H1 (cell line): Measurements from ENCODE around the gene PGPEP1. TPM values are rescaled to one million over a fixed set of nuclear protein-coding genes. Genes with fewer than 3 reads are reported as not detected.

Experiments used
- CTCF ChIA-PET: fragments of 300-600 bp; sonication (Branson Sonifier 250); formaldehyde crosslinking; loops from one replicate; lab custom pipeline; 2021; ENCODE audit not compliant: partially characterized antibody; lab: Charles Lee
- POLR2A ChIA-PET: fragments of 300-600 bp; sonication (Branson Sonifier 250); formaldehyde crosslinking; loops from one replicate; lab custom pipeline; 2021; ENCODE audit warnings: inconsistent platforms; ENCODE audit not compliant: partially characterized antibody; lab: Charles Lee
- DNase-seq, 2 experiments: peaks; one replicate each; pipeline versions ENCODE4 v3.0.0 to v3.0.0-alpha.2; 2010 to 2022; ENCODE audit warnings: low spot score in 2 of 2, low read depth in 1 of 2, mixed read lengths in 1 of 2
- FAIRE-seq: peaks from 2 replicates; lab custom pipeline; 2011; peaks lifted over from hg19 to GRCh38; lab: Jason Lieb, UNC
- H2AFZ ChIP-seq: 2 replicates; pipeline ENCODE4 v1.8.1; 2012; ENCODE audit warnings: low read length, inconsistent platforms
- H2AK5ac ChIP-seq: 2 replicates; pipeline ENCODE4 v1.6.1; 2013; ENCODE audit warnings: low read depth, low read length
- H2BK120ac ChIP-seq: replicated peaks from 2 replicates; pipeline ENCODE3; 2013; ENCODE audit warnings: low read depth, low read length, inconsistent platforms
- H2BK12ac ChIP-seq: 2 replicates; pipeline ENCODE4 v1.6.1; 2013; ENCODE audit warnings: low read depth, low read length
- H2BK15ac ChIP-seq: 2 replicates; pipeline ENCODE4 v1.6.1; 2013; ENCODE audit warnings: low read length
- H2BK20ac ChIP-seq: 2 replicates; pipeline ENCODE4 v1.6.1; 2013; ENCODE audit warnings: low read length
- H2BK5ac ChIP-seq: 2 replicates; pipeline ENCODE4 v1.6.1; 2013; ENCODE audit warnings: low read depth, low read length
- H3K14ac ChIP-seq: 2 replicates; pipeline ENCODE4 v1.6.1; 2013; ENCODE audit warnings: inconsistent platforms; ENCODE audit not compliant: insufficient read length
- H3K18ac ChIP-seq: 2 replicates; pipeline ENCODE4 v1.6.1; 2013; ENCODE audit warnings: low read length; ENCODE audit errors: extremely low read depth
- H3K23ac ChIP-seq: 2 replicates; pipeline ENCODE4 v1.6.1; 2013; ENCODE audit warnings: inconsistent platforms; ENCODE audit not compliant: insufficient read length
- H3K23me2 ChIP-seq: 2 replicates; pipeline ENCODE4 v1.6.1; 2013; ENCODE audit warnings: low read depth, low read length
- H3K27ac ChIP-seq: 2 replicates; pipeline ENCODE4 v1.6.1; 2011; ENCODE audit warnings: low read depth, low read length, inconsistent platforms
- H3K27me3 ChIP-seq, 4 experiments: replicated peaks in 1 of 4; 1 replicate in 1 of 4; 2 replicates in 3 of 4; pipeline versions ENCODE4 v1.6.1 to v1.8.1; 2011 to 2013; ENCODE audit warnings: low read length in 3 of 4, mild to moderate bottlenecking in 3 of 4, inconsistent platforms in 2 of 4, mixed read lengths in 2 of 4, moderate library complexity in 1 of 4; ENCODE audit not compliant: control insufficient read depth in 3 of 4, insufficient read depth in 3 of 4; ENCODE audit errors: extremely low read depth in 1 of 4
- H3K36me3 ChIP-seq, 4 experiments: 2 replicates each; pipeline versions ENCODE4 v1.6.1 to v1.8.1; 2011 to 2013; ENCODE audit warnings: mild to moderate bottlenecking in 4 of 4, low read length in 3 of 4, moderate library complexity in 2 of 4, control low read depth in 1 of 4, inconsistent platforms in 1 of 4; ENCODE audit not compliant: insufficient read depth in 4 of 4, control insufficient read depth in 2 of 4
- H3K4ac ChIP-seq: replicated peaks from 2 replicates; pipeline ENCODE3; 2013; ENCODE audit warnings: low read length, low read depth, mixed read lengths, inconsistent platforms; ENCODE audit not compliant: insufficient read length
- H3K4me1 ChIP-seq, 4 experiments: replicated peaks in 1 of 4; 1 replicate in 1 of 4; 2 replicates in 3 of 4; pipeline versions ENCODE4 v1.6.1 to v1.8.1; 2011 to 2013; ENCODE audit warnings: low read length in 3 of 4, inconsistent platforms in 2 of 4, mixed read lengths in 1 of 4; ENCODE audit not compliant: insufficient read depth in 4 of 4, control insufficient read depth in 3 of 4
- H3K4me2 ChIP-seq, 2 experiments: 2 replicates each; pipeline versions ENCODE4 v1.6.1 to v1.8.1; 2011 to 2013; ENCODE audit warnings: low read depth in 2 of 2, low read length in 2 of 2, control low read depth in 1 of 2, inconsistent platforms in 1 of 2, mild to moderate bottlenecking in 1 of 2; ENCODE audit not compliant: insufficient read depth in 1 of 2
- H3K4me3 ChIP-seq, 4 experiments: fragments of 200-600, 300-600 bp in 1 of 4; sonication (generic), shearing (Covaris generic), sonication (Bioruptor Twin) in 1 of 4; 2 replicates each; pipeline versions ENCODE4 v1.5.1 to v1.8.1; 2011 to 2016; ENCODE audit warnings: low read length in 4 of 4, low read depth in 3 of 4, control low read depth in 2 of 4, inconsistent platforms in 2 of 4, mild to moderate bottlenecking in 2 of 4, mixed read lengths in 1 of 4, moderate library complexity in 1 of 4; ENCODE audit not compliant: insufficient read depth in 2 of 4; ENCODE audit errors: extremely low read depth in 1 of 4
- H3K56ac ChIP-seq: replicated peaks from 2 replicates; pipeline ENCODE3; 2013; ENCODE audit warnings: low read depth, mild to moderate bottlenecking, mixed read lengths, low read length, inconsistent platforms; ENCODE audit not compliant: insufficient read length
- H3K79me1 ChIP-seq: 2 replicates; pipeline ENCODE4 v1.6.1; 2013; ENCODE audit warnings: low read depth, low read length, control low read depth
- H3K79me2 ChIP-seq, 2 experiments: 2 replicates each; pipeline versions ENCODE4 v1.6.1 to v1.8.1; 2012 to 2013; ENCODE audit warnings: low read length in 2 of 2, mild to moderate bottlenecking in 2 of 2, inconsistent platforms in 1 of 2; ENCODE audit not compliant: insufficient read depth in 2 of 2, control insufficient read depth in 1 of 2
- H3K9ac ChIP-seq, 4 experiments: replicated peaks in 1 of 4; 1 replicate in 1 of 4; 2 replicates in 3 of 4; pipeline versions ENCODE4 v1.6.1 to v1.8.1; 2011 to 2013; ENCODE audit warnings: low read depth in 3 of 4, low read length in 3 of 4, control low read depth in 2 of 4, mild to moderate bottlenecking in 2 of 4, moderate library complexity in 2 of 4, inconsistent platforms in 1 of 4; ENCODE audit errors: extremely low read depth in 1 of 4
- H3K9me3 ChIP-seq, 2 experiments: 2 replicates each; pipeline versions ENCODE4 v1.6.1 to v1.8.1; 2012 to 2013; ENCODE audit warnings: mild to moderate bottlenecking in 2 of 2, moderate library complexity in 2 of 2, control low read depth in 1 of 2, inconsistent platforms in 1 of 2, low read depth in 1 of 2, low read length in 1 of 2, mixed read lengths in 1 of 2; ENCODE audit not compliant: insufficient read depth in 2 of 2
- H4K20me1 ChIP-seq, 2 experiments: replicated peaks in 1 of 2; 2 replicates each; pipeline versions ENCODE3 to v1.8.1; 2011 to 2013; ENCODE audit warnings: inconsistent platforms in 2 of 2, low read length in 2 of 2, mild to moderate bottlenecking in 1 of 2; ENCODE audit not compliant: insufficient read depth in 2 of 2, control insufficient read depth in 1 of 2
- H4K5ac ChIP-seq: 2 replicates; pipeline ENCODE4 v1.6.1; 2013; ENCODE audit warnings: low read length, low read depth, mixed read lengths, inconsistent platforms; ENCODE audit not compliant: insufficient read length
- H4K8ac ChIP-seq: 2 replicates; pipeline ENCODE4 v1.8.0; 2013; ENCODE audit warnings: mild to moderate bottlenecking, moderate library complexity, low read length, inconsistent platforms; ENCODE audit not compliant: insufficient read depth; ENCODE audit errors: extremely low read depth
- H4K91ac ChIP-seq: replicated peaks from 2 replicates; pipeline ENCODE3; 2013; ENCODE audit warnings: low read length, mixed read lengths, inconsistent platforms; ENCODE audit not compliant: insufficient read length
- KDM1A ChIP-seq: fragments of 200-600, 300-600 bp; sonication (generic); IDR thresholded peaks from 2 replicates; pipeline ENCODE4 v1.7.1; 2016; ENCODE audit warnings: mild to moderate bottlenecking, low read length, borderline replicate concordance
- NANOG ChIP-seq: IDR thresholded peaks from 2 replicates; pipeline ENCODE4 v1.6.1; 2011; ENCODE audit warnings: low read length, low read depth, mild to moderate bottlenecking, inconsistent platforms; ENCODE audit not compliant: insufficient read depth, poor library complexity, severe bottlenecking
- WGBS, 2 experiments: shearing (Covaris generic) in 1 of 2; methylation state at CpG; one replicate each; pipeline versions ENCODE4 v1.1.6 to v1.1.7; 2013 to 2015; ENCODE audit warnings: low lambda C conversion rate in 2 of 2, mixed read lengths in 2 of 2, inconsistent platforms in 1 of 2, low coverage in 1 of 2, missing lambda C conversion rate in 1 of 2; ENCODE audit not compliant: insufficient replicate concordance in 2 of 2, insufficient coverage in 1 of 2, insufficient read length in 1 of 2; ENCODE audit errors: extremely low coverage in 1 of 2, missing lambda C conversion rate in 1 of 2; 5-methylcytosine and 5-hydroxymethylcytosine counted together
- polyA plus RNA-seq, 7 experiments: library from polyadenylated mRNA; depleted of rRNA in 3 of 7; stranded (reverse) in 5 of 7; unstranded in 2 of 7; fragments of >200 nt in 5 of 7; fragments of 200-250 nt in 2 of 7; gene quantifications; 1 replicate in 5 of 7; 2 replicates in 1 of 7; 4 replicates in 1 of 7; pipeline versions ENCODE4 v1.2.1 to v1.2.3, GENCODE V29; 2011 to 2013; ENCODE audit warnings: missing spikeins in 2 of 7, mixed read lengths in 2 of 7
- total RNA-seq: library from RNA; stranded (reverse); fragmentation: NEBNext Ultra II Directional; extraction: Animal tissue kit (Norgen Biotek cat#: 25700); gene quantifications from 2 replicates; pipeline ENCODE4 v1.2.1, GENCODE V29; 2021

Gene PGPEP1
- total and polyA plus RNA-seq, 2 of the 8 experiments (the other 6 are each of a cell fraction or from before 2014, with no cell fraction given) = 17.0 to 33.4 TPM

DNA sequence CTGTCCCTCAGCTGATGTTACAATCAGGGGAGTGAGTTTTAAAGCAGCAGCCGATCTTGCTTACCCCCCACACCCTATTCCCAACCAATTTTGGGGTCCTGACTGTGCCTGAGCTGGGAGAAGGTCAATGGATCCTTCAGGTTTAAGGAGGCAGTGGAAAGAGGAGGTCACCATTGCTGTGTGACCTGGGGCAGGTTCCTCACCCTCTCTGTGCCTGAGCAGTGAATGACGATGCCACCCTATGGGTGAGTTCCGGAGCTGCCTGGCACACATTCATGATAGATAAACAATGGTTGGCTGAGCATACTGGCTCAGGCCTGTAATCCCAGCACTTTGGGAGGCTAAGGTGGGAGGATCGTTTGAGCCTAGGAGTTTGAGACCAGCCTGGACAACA lies 38.7 kb upstream of the PGPEP1 start:
- Histone ChIP-seq H2BK12ac (no peak overlapping the region), H4K20me1 (no peaks in the 10 kb centered on the region), H2AK5ac (no peak overlapping the region), H3K36me3 (peaks cover 0 to 6% (median under 1%) of the 10 kb centered on the region in 4 experiments; a peak in 1 of 8 replicates), H3K9ac (no peak overlapping the region), H2BK120ac (no peak overlapping the region)
- TF ChIP-seq NANOG (no peak), KDM1A (peak; percentile 89; the same call in 1 of the 2 replicates)
- TF ChIP-seq, all 59 proteins: peak for 1
- DNase-seq (no peak), FAIRE-seq (no peak)
- Histone ChIP-seq H3K4me3 (no peak overlapping the region), H3K79me2 (no peaks in the 10 kb centered on the region), H2AFZ (no peak overlapping the region), H3K56ac (no peak overlapping the region), H2BK5ac (no peak overlapping the region), H4K8ac (no peak overlapping the region), H2BK20ac (no peak overlapping the region), H3K9me3 (no peaks in the 10 kb centered on the region), H3K27ac (no peak overlapping the region), H4K91ac (no peak overlapping the region), H3K23me2 (peaks cover 5% of the 10 kb centered on the region; the same call in 1 of the 2 replicates), H3K4me2 (no peak overlapping the region), H3K18ac (no peak overlapping the region), H3K23ac (no peak overlapping the region), H3K14ac (no peak overlapping the region), H2BK15ac (no peak overlapping the region), H4K5ac (no peak overlapping the region), H3K4ac (no peak overlapping the region), H3K4me1 (peaks cover 0 to 25% (median 11%) of the 10 kb centered on the region in 4 experiments; a peak in 6 of 7 replicates), H3K79me1 (no peaks in the 10 kb centered on the region), H3K27me3 (no peaks in the 10 kb centered on the region)
- 86% methylated on average over 4 of the region's 4 CpGs; no CpG with 5 or more reads in 1 of the 2 experiments for WGBS, 2 experiments
- ChIA-PET POLR2A (interaction anchor here (0.7 to 10.4 kb wide), 7 partner anchors 9 to 27 kb away, joined by 3 to 141 read pairs (median 4); partner anchors contain the start of genes JUND and LSM4), CTCF (interaction anchor here (1.0 to 5.3 kb wide), 8 partner anchors 9 to 84 kb away, joined by 3 to 48 read pairs (median 8); partner anchors contain the start of genes GDF15, JUND and LSM4)
